C4-2B (cell line): ENCODE results near the gene TPCN2.

ENCODE experiments used
- ZFX ChIP-seq: fragments of 450-650 bp; IDR thresholded peaks from 2 replicates; pipeline ENCODE4 v1.6.1; 2017
- TF ChIP-seq, protein P1 (sequence below): fragments of 450-650 bp; conservative IDR thresholded peaks from 2 replicates; pipeline ENCODE4 v1.5.1; 2017; ENCODE audit warnings: mild to moderate bottlenecking

DNA sequence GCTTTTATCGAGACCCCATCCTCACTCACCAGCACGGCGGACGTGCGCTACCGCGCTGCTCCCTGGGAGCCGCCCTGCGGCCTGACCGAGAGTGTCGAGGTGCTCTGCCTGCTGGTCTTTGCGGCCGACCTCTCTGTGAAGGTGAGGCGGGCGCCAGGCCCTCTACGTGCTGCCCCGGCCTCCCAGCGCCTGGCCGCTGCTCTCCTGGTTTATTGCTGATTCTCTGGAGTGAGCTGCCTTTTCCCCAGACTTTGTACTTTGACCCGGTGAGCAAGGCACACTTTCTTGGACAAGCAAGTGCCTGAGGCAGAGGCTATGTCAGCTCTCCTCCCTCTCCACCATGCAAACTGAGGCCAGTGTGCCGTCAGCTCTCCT, 6.5 kb downstream of the TPCN2 start:
- TF ChIP-seq, protein P1, sequence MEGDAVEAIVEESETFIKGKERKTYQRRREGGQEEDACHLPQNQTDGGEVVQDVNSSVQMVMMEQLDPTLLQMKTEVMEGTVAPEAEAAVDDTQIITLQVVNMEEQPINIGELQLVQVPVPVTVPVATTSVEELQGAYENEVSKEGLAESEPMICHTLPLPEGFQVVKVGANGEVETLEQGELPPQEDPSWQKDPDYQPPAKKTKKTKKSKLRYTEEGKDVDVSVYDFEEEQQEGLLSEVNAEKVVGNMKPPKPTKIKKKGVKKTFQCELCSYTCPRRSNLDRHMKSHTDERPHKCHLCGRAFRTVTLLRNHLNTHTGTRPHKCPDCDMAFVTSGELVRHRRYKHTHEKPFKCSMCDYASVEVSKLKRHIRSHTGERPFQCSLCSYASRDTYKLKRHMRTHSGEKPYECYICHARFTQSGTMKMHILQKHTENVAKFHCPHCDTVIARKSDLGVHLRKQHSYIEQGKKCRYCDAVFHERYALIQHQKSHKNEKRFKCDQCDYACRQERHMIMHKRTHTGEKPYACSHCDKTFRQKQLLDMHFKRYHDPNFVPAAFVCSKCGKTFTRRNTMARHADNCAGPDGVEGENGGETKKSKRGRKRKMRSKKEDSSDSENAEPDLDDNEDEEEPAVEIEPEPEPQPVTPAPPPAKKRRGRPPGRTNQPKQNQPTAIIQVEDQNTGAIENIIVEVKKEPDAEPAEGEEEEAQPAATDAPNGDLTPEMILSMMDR, result no peak
- no peak for TF ChIP-seq ZFX
